IPS-NIHi7 (cell line): ENCODE data around the gene MINK1.

ENCODE experiments used
- DNase-seq: peaks from one replicate; pipeline ENCODE4 v3.0.0; 2012; ENCODE audit warnings: mixed read lengths; ENCODE audit errors: extremely low spot score

Gene MINK1

DNA sequence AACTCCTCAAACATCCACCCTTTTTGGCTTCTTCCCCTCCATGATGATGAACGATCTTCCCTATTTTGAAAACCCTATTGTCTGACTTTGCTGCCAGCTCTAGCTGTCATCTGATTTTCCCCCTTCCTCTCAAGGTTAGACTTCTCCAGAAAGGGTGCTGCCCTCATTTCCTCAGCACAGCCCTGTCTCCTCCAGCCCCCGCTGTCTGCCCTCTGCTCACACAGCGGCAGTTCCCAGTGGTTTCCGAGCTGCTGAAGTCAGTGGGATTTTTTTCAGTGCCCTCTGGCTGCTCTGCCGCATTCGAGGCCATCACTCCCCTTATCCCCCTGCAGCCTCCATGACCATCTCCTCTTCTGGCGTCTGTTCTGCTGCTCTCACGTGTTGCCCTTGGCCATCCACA, 39.6 kb downstream of the MINK1 start:
- no peak for DNase-seq

- no peak for DNase-seq
Measured at GRCh38 chr17:4877089-4877488, 43.9 kb downstream of the MINK1 start.

- DNase-seq: no peak
Measured at GRCh38 chr17:4879601-4880000, 46.5 kb downstream of the MINK1 start.

- no peak for DNase-seq
Measured at GRCh38 chr17:4880857-4881256, 47.7 kb downstream of the MINK1 start.

DNA sequence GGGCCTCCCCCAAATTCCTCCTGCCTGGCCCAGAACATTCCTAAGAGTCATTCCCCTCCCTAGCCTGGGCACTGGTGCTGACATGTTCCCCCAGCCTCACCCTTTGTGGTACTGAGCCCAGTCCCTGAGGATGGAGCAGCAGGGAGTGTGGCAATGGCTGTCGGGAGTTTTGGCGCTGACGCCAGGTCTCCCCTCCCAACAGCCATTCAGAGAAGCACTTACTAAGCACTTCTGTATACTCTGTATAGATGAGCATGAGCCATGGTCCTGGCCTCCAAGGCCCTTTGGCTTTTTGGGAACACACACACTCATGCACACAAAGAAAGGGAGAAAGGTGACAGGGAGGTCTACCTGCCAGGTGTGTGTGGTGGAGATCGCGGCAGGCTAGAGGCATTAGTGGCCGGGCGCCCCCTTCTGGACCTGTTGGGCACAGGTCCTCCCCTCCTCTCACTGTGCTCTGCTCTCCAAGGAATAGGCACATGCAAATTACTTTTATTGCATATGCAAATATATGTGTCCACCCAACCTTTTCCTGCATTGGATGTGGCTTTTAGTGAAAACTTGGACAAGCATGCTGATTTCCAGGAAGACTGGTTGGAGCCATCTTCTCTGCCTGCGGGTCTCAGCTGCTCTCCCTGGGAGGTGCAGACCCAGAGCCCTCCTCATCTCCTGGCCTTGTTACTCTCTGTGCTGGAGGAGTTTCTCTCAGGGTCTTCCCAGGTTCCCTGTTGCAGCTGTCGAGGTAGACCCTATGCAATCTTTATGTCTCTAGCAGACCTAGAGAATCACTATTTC, 48.8 kb downstream of the MINK1 start:
- DNase-seq: peak; percentile 89

DNA sequence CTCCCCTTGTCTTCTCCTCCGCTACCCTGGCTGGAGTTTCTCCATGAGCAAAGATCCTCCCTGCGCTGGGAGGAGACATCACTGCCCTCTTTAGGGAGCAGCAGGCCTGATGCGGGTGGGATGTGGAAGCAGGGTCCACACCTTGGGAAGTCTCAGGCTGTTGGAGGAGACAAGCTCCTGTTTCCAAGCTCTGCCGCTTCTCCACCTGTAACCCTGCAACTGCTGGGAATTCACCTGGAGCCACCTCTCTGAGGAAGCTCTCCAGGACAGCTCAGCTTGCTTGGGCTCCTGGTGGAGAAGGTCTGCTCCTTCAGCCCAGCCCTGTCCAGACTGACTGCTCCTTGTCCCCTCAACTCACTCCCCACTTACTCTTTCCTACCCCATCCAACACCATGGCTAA, 51.3 kb downstream of the MINK1 start:
- DNase-seq: no peak

DNA sequence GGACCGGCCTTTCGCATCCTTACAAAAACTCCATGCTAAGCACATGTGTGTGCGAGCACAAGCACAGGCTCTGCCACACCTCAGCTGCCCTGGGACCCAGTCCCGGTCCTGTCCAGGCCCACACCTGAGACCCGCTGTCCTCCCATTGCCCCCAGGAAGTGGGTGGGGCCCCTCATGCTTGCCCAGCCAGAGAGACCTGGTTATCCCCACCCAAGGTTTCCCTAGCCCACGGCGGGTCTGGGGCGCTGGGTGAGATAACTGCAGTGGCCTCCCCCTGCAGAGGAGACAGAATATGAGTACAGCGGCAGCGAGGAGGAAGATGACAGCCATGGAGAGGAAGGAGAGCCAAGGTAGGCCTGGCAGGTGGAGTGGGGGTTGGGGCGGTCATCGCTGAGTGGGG, 53.7 kb downstream of the MINK1 start:
- no peak for DNase-seq

DNA sequence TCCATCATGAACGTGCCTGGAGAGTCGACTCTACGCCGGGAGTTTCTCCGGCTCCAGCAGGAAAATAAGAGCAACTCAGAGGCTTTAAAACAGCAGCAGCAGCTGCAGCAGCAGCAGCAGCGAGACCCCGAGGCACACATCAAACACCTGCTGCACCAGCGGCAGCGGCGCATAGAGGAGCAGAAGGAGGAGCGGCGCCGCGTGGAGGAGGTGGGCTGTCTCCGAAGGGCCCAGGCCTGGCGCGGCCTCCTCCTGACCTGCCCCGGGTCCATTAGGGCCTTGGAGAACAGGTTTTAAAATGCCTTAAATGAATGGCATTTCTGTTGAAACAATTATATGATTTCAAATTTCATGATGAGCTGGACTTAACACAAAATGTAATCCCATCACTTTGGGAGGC, 54.4 kb downstream of the MINK1 start:
- no peak for DNase-seq

DNA sequence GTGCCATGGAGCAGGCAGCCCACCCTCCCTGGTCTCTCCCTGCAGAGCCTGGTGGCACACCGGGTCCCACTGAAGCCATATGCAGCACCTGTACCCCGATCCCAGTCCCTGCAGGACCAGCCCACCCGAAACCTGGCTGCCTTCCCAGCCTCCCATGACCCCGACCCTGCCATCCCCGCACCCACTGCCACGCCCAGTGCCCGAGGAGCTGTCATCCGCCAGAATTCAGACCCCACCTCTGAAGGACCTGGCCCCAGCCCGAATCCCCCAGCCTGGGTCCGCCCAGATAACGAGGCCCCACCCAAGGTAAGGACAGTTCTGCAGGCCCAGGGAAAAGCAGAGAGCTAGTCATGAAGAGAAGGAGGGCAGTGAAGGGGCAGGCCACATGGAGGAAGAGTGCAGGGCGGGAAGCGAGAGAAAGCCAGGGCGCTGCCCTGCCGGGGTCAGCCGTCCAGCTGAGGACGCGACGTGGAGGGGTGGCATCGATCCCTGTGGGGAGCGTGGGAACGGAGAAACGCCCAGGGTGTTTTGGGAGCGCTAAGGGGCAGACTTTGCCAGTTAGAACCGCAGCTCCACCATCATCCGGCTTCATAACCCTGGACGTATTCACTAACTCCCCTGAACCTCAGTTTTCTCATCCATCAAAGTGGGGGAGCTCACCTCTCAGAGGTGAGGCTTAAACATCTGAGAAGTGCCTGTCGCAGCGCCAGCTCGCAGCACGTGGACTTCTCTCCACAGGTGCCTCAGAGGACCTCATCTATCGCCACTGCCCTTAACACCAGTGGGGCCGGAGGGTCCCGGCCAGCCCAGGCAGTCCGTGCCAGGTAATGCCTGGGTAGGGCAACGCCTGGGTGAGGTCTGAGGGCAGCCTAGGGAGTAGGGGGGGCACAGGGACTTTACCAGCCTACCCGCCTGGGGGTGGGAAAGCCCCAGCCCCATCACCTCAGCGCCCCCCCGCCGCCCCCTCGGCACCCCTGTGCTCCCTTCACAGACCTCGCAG, 58.6 kb downstream of the MINK1 start:
- DNase-seq: no peak

- DNase-seq: no peak
Measured at GRCh38 chr17:4892499-4893221, 59.5 kb downstream of the MINK1 start.

DNA sequence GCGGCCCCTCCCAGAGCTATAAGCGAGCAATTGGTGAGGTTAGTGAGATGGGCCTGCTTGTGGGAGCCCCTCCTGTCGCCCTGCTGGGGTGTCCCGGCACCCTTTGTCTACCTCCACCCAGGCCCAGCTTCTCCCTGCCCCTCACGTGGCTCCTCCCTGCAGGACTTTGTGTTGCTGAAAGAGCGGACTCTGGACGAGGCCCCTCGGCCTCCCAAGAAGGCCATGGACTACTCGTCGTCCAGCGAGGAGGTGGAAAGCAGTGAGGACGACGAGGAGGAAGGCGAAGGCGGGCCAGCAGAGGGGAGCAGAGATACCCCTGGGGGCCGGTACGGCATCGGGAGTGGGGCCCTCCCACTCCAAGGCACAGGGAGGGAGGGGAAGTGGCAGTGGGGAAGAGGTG, 60.1 kb downstream of the MINK1 start:
- DNase-seq: no peak

DNA sequence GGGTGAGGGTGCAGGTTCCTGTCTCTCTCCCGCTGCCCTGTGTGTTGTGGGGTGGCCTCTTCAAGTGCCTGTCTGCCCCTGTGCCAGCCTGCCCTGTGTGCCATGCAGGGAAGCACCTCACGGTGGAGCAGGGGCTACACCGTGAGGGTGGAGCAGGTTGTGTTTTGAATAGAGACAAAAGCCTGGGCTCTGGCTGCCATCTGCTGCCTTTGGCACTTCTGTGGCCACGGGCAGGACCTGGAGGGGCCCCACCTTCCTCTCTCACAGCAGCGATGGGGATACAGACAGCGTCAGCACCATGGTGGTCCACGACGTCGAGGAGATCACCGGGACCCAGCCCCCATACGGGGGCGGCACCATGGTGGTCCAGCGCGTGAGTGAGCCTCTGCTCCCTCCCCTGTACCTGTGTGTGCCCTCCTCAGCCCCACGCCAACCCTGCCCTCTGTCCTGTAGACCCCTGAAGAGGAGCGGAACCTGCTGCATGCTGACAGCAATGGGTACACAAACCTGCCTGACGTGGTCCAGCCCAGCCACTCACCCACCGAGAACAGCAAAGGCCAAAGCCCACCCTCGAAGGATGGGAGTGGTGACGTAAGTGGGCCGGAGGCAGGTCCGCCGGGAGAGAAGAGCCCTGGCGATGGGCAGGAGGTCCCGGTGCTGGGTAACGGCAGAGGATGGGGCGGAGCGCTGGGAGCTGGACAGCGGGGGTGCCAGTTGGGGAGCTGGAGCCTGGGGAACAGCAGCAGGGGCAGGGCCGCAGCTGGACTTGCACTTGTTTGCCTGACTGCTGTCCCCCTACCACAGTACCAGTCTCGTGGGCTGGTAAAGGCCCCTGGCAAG, 60.8 kb downstream of the MINK1 start:
- no peak for DNase-seq

- no peak for DNase-seq
Measured at GRCh38 chr17:4895121-4895520, 62.0 kb downstream of the MINK1 start.

DNA sequence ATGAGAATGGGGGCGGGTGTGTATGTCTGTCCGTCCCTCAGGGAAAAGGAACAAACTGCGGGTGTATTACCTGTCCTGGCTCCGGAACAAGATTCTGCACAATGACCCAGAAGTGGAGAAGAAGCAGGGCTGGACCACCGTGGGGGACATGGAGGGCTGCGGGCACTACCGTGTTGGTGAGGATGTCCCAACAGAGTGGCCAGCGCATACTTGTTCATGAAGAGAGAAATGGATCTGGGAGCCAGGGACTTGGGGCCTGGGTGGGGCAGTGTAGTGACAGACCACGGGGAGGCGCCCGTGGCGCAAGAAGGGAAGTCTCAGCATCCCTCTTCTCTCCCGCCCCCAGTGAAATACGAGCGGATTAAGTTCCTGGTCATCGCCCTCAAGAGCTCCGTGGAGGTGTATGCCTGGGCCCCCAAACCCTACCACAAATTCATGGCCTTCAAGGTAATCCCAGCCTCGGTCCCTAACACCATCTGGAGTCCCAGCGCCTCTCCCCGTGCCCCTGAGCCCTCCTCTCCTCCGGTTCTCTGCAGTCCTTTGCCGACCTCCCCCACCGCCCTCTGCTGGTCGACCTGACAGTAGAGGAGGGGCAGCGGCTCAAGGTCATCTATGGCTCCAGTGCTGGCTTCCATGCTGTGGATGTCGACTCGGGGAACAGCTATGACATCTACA, 62.7 kb downstream of the MINK1 start:
- peak; percentile 78 for DNase-seq

GRCh38 chr17:4896332-4897197, 63.4 kb downstream of the MINK1 start:
- no peak for DNase-seq

- DNase-seq: no peak
Measured at GRCh38 chr17:4897198-4897687, 64.1 kb downstream of the MINK1 start.

DNA sequence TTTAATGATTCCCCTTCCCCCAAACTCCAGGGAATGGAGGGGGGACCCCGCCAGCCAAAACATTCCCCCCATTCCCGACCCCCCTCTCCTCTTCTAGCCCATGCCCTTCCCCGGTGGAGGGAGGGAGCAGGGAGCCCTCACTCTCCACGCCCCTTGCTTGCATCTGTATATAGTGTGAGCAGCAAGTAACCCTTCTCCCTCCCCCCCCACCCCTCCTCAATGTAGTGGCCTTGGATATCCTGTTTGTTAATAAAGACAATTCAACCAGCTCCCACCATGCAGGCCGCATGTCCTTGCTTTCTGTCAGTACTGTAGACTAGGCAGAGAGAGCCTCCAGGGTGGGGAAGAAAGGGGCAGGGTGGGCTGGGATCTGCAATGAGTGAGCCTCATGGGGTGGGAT, 64.6 kb downstream of the MINK1 start:
- no peak for DNase-seq

DNA sequence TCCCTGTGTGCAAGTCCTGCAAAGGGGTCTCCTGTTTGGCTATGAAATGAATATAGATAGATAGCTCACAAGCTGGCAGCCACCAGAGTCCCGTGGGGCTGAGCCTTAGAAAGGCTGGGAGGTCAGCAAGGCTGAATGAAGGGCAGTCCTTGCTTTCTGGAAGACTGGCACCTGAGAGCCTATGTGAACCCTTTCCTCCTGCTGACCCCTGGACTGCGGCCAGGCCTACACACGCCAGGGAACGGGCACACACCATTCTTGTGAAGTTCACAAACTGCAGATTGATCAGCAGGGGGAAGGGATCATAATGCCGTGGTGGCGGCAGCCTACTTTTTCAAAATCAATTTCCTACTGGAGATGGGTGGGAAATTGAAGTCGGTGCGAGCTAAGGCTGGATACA, 65.2 kb downstream of the MINK1 start:
- no peak for DNase-seq

DNA sequence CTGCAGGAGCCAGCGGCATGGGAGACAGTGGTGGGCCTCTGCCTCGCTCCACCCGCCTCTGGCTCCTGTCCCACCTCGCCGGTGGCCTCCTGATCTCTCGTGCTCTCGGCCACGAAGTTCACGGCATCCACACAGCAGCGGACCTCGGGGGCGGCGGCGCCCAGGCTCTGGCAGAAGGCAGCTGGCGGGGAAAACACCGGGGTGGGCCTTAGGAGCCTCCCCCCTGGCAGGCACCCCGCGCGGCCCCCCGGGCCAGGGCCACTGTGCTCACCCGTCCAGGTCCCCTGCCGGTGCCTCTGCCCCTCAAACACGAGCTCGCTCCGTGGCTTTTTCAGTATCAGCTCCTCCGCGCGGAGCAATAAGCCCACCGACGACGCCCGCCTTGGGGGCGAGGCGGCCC, 65.8 kb downstream of the MINK1 start:
- no peak for DNase-seq
